NCI-H2107 treated with DMSO at 0.1 percent for 48 hours (cell line): ENCODE data around the gene SKA1.

ENCODE experiments used
- DNase-seq: peaks from one replicate; lab custom pipeline; 2025; ENCODE audit not compliant: unreplicated experiment; lab: John Stamatoyannopoulos, UW

Gene SKA1, protein sequence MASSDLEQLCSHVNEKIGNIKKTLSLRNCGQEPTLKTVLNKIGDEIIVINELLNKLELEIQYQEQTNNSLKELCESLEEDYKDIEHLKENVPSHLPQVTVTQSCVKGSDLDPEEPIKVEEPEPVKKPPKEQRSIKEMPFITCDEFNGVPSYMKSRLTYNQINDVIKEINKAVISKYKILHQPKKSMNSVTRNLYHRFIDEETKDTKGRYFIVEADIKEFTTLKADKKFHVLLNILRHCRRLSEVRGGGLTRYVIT

DNA sequence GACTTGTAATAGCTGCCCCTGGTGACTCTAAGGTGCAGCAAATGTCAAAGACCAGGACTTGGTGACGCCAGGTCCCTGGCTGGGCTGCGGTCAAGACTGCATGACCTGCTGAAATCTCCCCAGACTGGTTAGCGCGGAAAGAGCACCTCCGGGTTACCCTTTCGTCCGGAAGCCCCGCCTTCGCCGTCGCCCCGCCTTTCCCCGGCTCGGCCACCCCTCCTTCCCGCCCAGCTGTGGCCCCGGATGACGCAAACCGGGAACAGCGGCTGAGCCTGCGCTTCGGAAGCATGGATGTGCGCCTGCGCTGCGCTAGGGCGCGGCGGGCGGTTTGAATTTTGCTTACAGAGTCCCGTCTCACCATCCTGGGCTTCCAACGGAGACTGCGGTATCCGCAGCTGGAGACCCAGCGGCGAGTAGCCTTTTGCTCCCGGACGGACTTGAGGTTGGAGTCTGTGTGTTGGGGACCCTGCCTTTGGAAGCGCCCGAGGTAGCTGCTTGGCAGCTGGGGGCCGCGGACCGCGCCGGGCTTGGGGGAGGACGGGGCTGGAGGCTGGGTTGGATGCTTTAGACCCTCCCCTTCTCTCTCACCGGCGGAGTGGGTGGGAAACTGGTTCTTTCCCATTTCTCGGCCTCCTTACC is at the start of gene SKA1:
TSS of gene SKA1 (plus strand) at position 294 of the 639 bp plus-strand sequence. CDS start 785 bp downstream, outside the sequence.
- DNase-seq, result peak; percentile 94

DNA sequence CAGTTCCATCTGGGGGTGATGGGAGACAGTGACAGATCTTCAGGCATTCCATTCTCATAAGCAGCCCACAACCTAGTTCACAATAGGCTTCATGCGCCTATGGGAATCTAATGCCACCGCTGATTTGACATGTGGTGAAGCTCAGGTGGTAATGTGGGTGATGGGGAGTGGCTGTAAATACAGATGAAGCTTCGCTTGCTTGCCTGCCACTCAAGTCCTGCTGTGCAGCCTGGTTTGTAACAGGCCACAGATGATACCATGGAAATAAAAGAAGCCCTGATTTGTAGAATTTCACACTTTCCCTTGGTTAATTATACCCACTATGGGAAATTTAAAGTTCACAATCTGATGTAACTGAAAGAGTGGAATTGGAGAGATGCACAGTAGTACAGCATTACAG is 46.9 kb upstream of the SKA1 start:
- DNase-seq, result no peak

DNA sequence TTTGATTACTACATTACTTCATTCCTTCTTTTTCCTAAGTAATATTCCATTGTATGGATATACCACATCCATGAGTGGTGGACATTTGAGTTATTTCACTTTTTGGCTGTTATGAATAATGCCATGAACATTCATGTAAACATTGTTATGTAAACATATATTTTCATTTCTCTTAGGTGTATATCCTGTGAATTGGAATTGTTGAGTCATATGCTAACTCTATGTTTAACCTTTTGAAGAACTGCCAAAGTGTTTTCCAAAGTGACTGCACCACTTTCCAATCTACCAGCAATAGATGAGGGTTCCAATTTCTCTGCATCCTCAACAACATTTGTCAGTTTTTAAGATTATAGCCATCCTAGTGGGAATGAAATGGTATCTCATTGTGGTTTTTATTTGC is 44.7 kb upstream of the SKA1 start:
- no peak for DNase-seq

DNA sequence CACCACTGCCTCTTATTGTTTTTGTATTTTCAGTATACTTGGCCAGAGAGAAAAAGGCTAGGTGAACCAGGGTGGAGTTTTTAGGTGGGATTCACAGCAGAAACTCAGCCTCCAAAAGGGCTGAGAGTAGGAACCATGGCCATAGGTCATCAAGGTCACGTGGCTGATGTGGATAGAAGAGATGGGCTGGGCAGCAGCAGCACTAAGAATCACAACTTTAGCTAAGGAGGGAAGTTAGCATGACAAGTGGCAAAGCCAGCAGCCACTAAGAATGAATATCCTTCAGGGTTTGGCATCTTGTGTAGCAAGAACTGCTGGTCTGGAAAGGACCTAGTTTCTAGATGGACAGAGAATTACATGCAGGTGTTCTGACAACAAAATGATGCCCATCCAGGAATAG is 43.2 kb upstream of the SKA1 start:
- DNase-seq, result no peak

DNA sequence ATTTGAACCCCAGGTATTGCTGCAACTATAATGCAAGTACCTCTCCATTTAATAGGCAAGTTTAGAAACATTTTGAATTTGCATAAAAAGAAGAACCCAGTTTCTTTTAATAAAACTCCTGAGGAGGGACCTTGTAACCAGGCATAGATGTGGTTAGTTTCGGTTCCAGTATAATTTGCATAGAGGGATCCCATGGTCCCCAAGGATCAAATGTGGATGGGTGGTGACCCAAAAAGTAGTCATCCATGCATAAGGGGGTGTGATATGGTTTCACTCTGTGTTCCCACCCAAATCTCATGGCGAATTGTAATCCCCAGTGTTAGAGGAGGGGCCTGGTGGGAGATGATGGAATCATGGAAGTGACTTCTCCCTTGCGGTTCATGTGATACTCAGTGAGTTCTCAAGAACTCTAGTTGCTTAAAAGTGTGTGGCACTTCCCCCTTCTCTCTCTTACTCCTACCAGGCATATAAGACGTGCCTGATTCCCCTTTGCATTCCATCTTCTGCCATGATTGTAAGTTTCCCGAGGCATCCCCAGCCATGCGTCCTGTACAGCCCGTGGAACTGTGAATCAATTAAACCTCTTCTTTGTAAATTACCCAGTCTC is 40.2 kb upstream of the SKA1 start:
- no peak for DNase-seq

DNA sequence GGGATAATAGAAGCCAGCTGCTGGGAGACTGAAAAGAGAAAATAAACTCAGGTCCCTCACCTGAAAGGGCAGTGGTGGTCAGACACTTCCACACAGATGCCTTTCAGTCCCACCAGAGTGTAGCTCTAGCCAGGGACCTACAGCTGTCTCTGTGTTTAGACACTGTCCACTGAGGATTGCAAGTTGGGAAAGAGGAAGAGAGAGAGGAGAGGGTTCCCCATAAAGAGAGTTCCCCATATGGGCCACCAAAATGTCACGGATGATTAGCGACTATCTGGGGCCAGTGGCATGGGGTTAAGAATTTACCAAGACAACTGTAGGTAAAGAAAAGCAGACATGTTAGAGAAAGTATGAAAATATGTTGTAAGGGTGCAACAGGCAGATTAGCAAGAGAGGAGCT is 36.7 kb upstream of the SKA1 start:
- DNase-seq, result no peak

DNA sequence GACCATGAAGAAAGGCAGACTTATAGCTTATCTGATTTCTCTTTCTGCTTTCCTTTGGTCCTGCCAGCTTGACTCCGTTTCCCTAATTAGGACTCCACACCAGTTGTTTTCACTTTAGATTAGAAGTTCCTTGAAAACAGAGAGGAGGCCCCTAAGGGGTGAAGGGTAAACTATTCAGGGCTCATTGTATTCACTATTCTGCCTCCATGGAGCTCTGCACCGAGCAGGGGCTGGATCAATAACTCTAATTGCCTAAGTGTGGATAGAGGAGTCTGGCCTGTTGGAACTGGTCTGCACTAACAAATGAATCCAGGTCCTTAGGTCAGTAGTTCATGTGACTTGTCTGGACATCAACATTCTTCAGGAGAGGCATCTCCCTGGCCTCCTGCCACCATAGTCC is 36.1 kb upstream of the SKA1 start:
- no peak for DNase-seq

DNA sequence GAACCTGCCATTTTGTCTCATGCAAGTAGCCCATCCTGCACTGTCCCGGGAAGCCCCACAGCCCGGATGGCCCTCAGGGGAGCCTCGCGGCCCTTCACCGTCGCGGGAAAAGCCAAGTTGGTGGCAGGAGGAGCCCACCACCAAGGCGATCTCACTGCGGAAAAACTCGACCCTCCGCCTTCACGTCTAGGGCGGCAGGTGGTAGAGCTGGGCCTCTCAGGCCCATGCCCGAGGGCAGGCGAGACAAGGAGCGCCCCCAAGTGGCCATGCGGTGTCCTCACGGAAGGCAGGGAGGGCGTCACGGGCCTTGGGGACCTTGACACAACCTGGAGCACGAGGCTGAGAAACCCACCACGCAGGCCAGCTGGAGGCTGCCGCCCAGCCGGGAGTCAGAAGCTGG is 34.8 kb upstream of the SKA1 start:
- no peak for DNase-seq

DNA sequence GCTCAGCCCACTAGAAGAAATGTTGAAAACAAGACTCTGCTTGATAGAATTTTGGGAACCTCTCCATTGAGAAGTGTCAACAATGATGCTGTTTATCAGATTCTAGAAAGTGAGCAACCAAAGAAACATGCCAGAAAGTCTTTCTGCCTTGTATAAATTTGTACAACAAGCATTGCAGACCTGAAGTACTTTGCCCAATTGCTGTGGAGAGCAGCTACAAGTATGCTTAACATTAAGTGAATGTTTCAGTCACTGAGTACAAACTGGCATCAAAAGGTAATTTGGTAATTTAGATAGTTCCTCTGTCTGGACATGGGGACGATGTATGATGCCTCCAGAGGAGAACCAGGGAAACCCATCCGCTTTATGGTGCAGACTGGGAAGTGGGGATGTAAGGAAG is 33.4 kb upstream of the SKA1 start:
- DNase-seq, result no peak

DNA sequence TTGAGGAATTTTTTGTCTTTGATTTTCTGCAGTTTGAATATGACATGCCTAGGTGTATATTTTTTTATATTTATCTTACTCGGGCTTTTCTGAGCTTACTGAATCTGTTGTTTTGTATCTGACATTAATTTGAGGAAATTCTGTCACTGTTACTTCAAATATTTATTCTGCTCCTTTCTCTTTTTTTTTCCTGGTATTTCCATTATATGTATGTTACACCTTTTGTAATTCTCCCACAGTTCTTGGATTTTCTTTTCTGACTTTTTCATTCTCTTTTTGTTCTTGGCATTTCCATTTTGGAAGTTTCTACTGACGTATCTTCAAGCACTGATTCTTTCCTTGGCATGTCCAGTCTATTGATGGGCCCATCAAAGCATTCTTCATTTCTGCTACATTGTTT is 24.1 kb upstream of the SKA1 start:
- DNase-seq, result no peak

DNA sequence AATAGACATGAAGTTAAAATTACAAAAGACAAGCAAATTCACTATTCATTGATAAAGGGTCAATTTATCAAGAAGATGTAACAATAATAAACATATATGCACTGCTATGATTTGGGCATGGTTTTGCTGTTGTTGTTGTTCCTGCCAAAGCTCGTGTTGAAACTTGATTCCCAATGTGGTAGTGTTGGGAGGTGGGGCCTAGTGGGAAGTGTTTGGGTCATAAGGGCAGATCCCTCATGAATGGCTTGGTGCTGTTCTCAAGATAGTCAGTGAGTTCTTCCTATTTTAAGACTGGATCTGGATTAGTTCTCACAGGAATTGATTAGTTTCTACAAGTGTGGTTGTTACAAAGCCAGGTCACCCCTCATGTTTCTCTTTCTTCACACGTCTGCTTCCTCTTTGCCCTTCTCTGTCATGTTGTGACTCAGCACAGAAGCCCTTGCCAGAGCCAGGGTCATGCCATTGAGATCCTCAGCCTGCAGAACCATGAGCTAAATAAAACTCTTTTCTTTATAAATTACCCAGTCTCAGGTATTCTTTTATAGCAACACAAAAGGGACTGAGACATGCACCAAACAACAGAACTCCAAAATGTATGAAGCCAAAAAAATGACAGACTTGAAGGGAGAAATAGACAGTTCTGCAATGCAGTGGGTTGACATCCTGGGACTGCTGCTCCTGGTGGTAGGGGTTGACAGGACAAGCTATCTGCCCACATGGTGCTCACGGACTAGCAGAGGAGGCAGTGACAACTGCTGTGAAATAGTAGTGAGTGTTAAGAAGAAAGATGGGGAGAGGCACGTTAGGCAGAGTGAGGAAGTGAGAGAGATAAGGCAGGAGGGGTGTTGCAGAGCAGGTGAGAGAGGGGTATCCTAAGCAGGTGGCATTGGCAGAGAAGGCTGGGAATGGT is 18.6 kb upstream of the SKA1 start:
- peak; percentile 70 for DNase-seq

DNA sequence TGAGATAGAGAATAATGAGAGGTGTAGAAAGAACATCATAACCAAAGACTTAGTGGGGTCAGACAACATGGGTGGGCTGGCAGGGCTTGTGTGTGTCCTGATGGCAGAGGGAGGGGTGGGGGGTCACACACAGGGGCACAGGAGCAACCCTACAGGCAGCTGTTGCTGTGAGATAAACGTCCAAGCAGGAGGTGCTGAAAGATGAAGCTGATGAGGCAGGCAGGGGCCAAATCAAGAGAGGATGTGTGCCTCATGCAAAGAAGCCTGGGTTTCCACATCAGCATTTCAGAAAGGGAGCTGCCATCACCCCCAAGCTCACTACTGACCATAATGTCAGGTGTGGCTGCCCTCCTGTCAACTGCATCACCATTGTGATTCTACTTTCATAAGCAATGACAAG is 16.0 kb upstream of the SKA1 start:
- no peak for DNase-seq

DNA sequence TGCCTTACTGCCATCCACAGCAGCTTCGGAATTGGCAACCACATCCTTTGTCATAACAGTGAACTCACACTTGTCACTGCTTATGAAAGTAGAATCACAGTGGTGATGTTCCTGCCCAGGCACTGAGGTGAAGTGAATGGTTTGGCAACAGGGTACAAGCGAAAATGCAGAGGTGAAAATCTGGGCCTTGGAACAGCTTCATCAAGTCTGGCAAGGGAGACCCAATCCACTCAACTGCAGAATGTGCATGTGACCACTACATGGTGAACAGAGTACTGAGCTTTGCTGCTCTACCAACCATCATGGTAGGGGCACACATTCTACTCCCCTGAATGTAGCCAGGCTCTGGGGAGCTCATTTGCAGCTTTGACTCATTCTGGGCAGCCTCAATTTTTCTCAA is 15.0 kb upstream of the SKA1 start:
- DNase-seq, result no peak

DNA sequence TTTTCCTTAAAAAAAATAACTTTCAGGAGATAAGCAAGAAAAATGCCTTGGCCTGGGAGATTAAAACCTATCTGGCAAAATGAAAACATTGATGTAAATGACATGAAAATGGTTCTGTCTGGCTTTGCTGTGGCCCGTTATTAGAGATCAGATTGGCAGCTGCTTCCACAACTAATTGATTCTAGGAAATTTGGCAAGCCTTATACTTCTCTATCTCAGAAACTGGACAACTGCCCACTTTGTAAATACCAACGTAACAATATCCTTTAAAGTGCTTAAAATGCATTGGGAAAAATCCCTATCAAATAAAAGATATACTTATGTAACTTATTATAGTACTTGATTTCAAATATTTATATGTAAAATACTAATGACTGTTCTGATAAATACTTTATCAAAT is 14.2 kb upstream of the SKA1 start:
- no peak for DNase-seq

DNA sequence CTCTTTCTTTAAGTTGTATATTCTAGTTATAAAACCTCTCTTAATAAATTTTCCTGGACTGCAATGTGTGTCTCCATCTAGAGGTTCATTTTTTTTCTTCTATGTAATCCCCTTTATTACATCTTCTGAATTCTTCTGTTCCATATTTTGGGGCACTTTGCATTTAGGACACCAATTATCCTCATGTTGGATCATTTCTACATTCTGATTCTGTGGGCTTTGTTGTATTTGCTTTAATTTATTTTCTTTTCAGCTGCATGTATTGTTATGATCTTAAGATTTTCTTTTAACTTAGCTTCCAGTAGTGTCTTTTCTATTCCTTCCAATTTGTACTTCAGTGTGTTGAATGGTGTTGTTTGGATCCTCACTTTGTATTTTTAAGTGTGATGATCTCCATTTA is 5.2 kb upstream of the SKA1 start:
- no peak for DNase-seq

DNA sequence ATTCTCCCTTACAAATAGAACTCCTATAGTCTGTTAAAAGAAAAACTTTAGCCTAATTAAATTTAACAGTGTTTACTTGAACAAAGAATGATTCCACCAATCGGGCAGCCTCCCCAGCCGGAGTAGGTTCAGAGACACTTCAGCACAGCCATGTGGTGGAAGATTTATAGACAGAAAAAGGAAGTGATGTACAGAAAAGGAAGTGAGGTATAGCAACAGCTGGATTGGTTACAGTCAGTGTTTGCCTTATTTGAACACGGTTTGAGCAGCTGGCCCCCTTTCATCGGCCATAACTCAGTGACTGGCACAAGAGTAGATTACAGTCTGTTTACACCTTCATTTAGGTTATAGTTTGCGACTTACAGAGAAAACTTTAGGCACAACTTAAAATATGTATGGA is 2.1 kb upstream of the SKA1 start:
- DNase-seq, result no peak

DNA sequence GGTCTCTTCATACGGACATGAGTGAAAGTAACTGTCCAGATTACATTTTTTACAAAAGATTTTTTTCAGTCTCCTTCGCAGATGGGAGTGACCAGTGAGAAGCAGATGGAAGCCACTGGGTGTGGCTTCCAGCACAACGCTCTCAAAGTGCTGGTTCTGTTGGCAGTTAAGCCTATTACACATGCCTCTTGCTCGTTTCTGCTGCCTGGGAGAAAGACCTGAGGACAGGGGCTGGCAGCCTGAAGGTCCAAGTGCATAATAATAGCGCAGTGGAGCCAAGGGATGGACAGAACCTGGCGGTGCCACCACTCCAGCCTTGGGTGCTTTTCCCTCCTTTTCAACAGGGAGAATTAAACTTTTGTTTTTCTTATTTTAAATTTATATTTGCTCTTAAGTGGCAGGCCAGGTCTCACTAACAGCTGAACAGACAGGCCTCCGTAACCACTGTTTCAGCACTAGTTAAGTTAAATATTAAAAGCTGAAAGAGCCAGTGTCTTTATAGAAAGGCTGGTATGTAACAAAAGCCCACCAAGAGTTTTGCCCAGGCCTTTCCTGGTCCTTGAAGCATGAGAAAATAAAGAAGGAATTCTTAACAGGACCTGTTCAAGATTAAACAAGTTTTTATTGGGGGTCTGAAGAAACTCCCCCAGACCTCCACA is 1.2 kb upstream of the SKA1 start:
- DNase-seq, result no peak

DNA sequence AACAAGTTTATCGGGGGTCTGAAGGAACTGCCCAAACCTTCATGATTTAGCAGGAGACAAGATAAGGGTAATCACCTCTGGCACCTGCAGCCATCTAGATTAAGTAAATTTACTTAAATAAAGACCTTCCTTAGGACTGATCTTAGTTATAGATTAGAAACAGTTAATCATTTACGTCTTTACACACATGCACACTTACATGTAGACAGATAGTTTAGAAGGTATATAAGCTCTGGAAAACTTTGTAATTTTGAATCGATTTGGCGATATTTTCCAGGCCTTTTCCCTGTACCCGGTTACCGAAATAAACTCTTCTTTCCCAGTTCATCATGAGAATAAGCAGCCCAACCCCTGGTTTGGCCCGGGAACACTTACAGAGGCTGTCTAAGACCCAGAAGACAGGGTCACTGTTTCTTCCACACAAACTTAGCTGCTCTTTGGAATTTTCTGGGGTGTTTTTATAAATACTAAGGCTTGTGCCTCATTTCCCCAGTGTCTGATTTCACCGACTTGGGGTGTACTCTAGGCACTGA is 560 bp upstream of the SKA1 start:
- no peak for DNase-seq

DNA sequence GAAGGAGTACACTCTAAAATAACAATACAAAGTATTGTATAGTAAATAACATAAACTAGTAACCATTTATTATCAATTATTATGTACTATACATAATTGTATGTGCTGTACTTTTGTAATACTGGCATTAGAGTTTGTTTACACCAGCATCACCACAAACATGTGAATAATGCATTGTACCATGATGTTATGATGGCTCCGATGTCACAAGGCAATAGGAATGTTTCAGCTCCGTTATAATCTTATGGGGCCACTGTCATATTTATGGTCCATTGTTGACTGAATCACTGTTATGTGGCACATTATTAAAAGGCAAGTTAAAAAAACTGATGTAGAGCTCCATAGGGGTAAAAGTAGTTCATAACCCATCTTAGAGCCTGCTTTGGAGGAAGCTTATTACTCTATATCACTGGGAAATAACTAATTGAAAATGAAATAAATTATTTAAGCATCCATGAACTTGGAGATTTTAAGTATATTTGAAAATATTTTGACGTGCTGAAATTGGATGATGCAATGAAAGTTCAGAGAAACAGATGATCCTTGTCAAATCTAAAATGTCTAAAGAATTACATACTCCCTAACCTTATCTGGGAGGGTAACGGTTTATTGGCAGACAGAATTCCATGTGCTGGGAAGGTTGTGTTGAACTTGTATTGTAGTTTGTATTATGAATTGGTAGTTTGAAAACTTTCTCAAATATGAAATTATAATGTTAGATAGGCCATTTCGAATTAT is 2.4 kb downstream of the SKA1 start:
- no peak for DNase-seq

DNA sequence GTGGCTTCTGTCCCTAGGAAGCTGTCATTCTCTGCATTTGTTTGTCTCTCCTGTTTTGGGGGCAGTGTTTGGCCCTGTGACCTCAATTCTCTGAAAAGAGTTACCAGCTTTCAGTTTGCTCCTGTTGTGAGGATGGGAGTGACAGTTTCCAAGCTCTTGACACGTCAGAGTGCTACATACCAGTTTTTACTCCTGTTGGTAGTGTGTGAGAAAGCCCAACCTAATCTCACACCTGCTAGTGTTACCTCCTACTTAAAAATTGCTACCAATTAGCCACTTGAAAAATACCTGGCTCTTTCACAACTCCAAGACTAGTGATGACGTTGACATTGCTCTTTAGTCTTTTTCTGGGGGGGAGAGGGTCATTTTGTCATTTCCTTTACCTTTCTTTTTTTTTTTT is 14.1 kb downstream of the SKA1 start:
- peak; percentile 59 for DNase-seq
